Measurements from ENCODE around the gene RNF114. TPM values are rescaled to one million over a fixed set of nuclear protein-coding genes. Genes with fewer than 3 reads are reported as not detected.
A peak's percentile ranks its signal among the peaks of the same experiment; 100 is the strongest.

RNF114 gene
- total RNA-seq, 5 donors from 2014 or later (not counting 1 experiment from before 2014, with no cell fraction given), result 83.5 to 109 (median 95.7) TPM

GRCh38 chr20:49983848-49984408 is 47.7 kb downstream of the RNF114 start:
- 99% methylated on average over 18 of the region's 18 CpGs for WGBS (ENCODE audit: insufficient coverage)
- H3K4me3 ChIP-seq (ENCODE audit: control insufficient read depth in 1 of 2, extremely low read depth in 1 of 2, low read length in 1 of 2), result no peak overlapping the region
- no peaks in the 10 kb centered on the region for H3K36me3 ChIP-seq (ENCODE audit: control insufficient read depth in 2 of 2, extremely low read depth in 1 of 2, insufficient read depth in 1 of 2, low read length in 1 of 2)
- peak overlapping the region in 2 of 3 donors; percentile 37 to 73 for H3K4me3 Mint-ChIP-seq
- peaks cover under 1 to 25% of the 10 kb centered on the region in 2 experiments for H3K4me1 ChIP-seq (ENCODE audit: control insufficient read depth in 1 of 2, extremely low read depth in 1 of 2, insufficient read depth in 2 of 2, low read length in 2 of 2)
- ATAC-seq (replicated peaks in 1 of 4), result no peak
- H3K4me1 Mint-ChIP-seq, result peaks cover 29 to 32% (median 31%) of the 10 kb centered on the region in 3 donors
- peaks cover 0 to 37% of the 10 kb centered on the region in 2 experiments for H3K27me3 ChIP-seq (replicated peaks in 1 of 2; ENCODE audit: control insufficient read depth in 2 of 2, extremely low read depth in 1 of 2, insufficient read depth in 2 of 2, low read length in 1 of 2)
- H3K27ac ChIP-seq (ENCODE audit: low read length), result no peak overlapping the region
- no peak for DNase-seq
- no peaks in the 10 kb centered on the region for H3K9me3 Mint-ChIP-seq
- H3K9me3 ChIP-seq, result no peaks in the 10 kb centered on the region
- CTCF ChIA-PET, result no interaction called here
- POLR2A ChIA-PET, result interaction anchor here in 1 of 2 donors (1.0 kb wide), 1 partner anchor 132 kb away, joined by 5 read pairs; no protein-coding TSS in a partner anchor
- peak overlapping the region in 1 of 2 donors; percentile 28 for H3K27ac Mint-ChIP-seq
- peaks cover 0 to 3% of the 10 kb centered on the region in 2 donors for H3K27me3 Mint-ChIP-seq
- no peaks in the 10 kb centered on the region for H3K36me3 Mint-ChIP-seq

- H3K27ac Mint-ChIP-seq, result no peak overlapping the region
These were observed 48.4 kb downstream of the RNF114 start for GRCh38 chr20:49984426-49985153.

GRCh38 chr20:49985157-49985556 is 49.0 kb downstream of the RNF114 start:
- no peaks in the 10 kb centered on the region for H3K9me3 Mint-ChIP-seq
- peaks cover 0 to 3% of the 10 kb centered on the region in 2 donors for H3K27me3 Mint-ChIP-seq
- no peak for ATAC-seq (replicated peaks in 1 of 4)
- Histone ChIP-seq H3K4me1 (ENCODE audit: control insufficient read depth in 1 of 2, extremely low read depth in 1 of 2, insufficient read depth in 2 of 2, low read length in 2 of 2) (peaks cover 0 to 21% of the 10 kb centered on the region in 2 experiments), H3K27me3 (replicated peaks in 1 of 2; ENCODE audit: control insufficient read depth in 2 of 2, extremely low read depth in 1 of 2, insufficient read depth in 2 of 2, low read length in 1 of 2) (peaks cover 0 to 38% of the 10 kb centered on the region in 2 experiments), H3K9me3 (no peaks in the 10 kb centered on the region), H3K27ac (ENCODE audit: low read length) (no peak overlapping the region), H3K36me3 (ENCODE audit: control insufficient read depth in 2 of 2, extremely low read depth in 1 of 2, insufficient read depth in 1 of 2, low read length in 1 of 2) (no peaks in the 10 kb centered on the region), H3K4me3 (ENCODE audit: control insufficient read depth in 1 of 2, extremely low read depth in 1 of 2, low read length in 1 of 2) (no peak overlapping the region)
- no peaks in the 10 kb centered on the region for H3K36me3 Mint-ChIP-seq
- H3K4me3 Mint-ChIP-seq, result no peak overlapping the region
- H3K4me1 Mint-ChIP-seq, result peaks cover 20 to 23% (median 20%) of the 10 kb centered on the region in 3 donors
- no peak for DNase-seq
- no peak overlapping the region for H3K27ac Mint-ChIP-seq
- ChIA-PET CTCF (interaction anchor here in 1 of 2 donors (1.5 kb wide), 1 partner anchor 86 kb away, joined by 4 read pairs; no protein-coding TSS in a partner anchor), POLR2A (no interaction called here)
- WGBS (ENCODE audit: insufficient coverage), result 100% methylated on average over 2 of the region's 6 CpGs

More at GRCh38 chr20:49984426-49985153, 48.4 kb downstream of the RNF114 start:
- DNase-seq (no peak), ATAC-seq (replicated peaks in 1 of 4) (no peak)
- Mint-ChIP-seq H3K27me3 (peaks cover 0 to 3% of the 10 kb centered on the region in 2 donors), H3K9me3 (no peaks in the 10 kb centered on the region), H3K4me3 (peak overlapping the region in 1 of 3 donors; percentile 73), H3K36me3 (no peaks in the 10 kb centered on the region), H3K4me1 (peaks cover 25 to 29% (median 26%) of the 10 kb centered on the region in 3 donors)
- POLR2A ChIA-PET, result no interaction called here
- Histone ChIP-seq H3K4me3 (ENCODE audit: control insufficient read depth in 1 of 2, extremely low read depth in 1 of 2, low read length in 1 of 2) (no peak overlapping the region), H3K36me3 (ENCODE audit: control insufficient read depth in 2 of 2, extremely low read depth in 1 of 2, insufficient read depth in 1 of 2, low read length in 1 of 2) (no peaks in the 10 kb centered on the region), H3K27me3 (replicated peaks in 1 of 2; ENCODE audit: control insufficient read depth in 2 of 2, extremely low read depth in 1 of 2, insufficient read depth in 2 of 2, low read length in 1 of 2) (peaks cover 0 to 38% of the 10 kb centered on the region in 2 experiments), H3K27ac (ENCODE audit: low read length) (no peak overlapping the region), H3K9me3 (no peaks in the 10 kb centered on the region), H3K4me1 (ENCODE audit: control insufficient read depth in 1 of 2, extremely low read depth in 1 of 2, insufficient read depth in 2 of 2, low read length in 2 of 2) (peaks cover 0 to 21% of the 10 kb centered on the region in 2 experiments)
- CTCF ChIA-PET, result no interaction called here
- WGBS (ENCODE audit: insufficient coverage), result 79% methylated on average over 3 of the region's 13 CpGs

GRCh38 chr20:49985617-49986016 is 49.4 kb downstream of the RNF114 start:
- no peak for DNase-seq
- no peak overlapping the region for H3K27ac Mint-ChIP-seq
- ChIA-PET POLR2A (no interaction called here), CTCF (interaction anchor here in 1 of 2 donors (1.5 kb wide), 1 partner anchor 86 kb away, joined by 4 read pairs; no protein-coding TSS in a partner anchor)
- 90% methylated on average over 10 of the region's 13 CpGs for WGBS (ENCODE audit: insufficient coverage)
- peaks cover 0 to 21% of the 10 kb centered on the region in 2 experiments for H3K4me1 ChIP-seq (ENCODE audit: control insufficient read depth in 1 of 2, extremely low read depth in 1 of 2, insufficient read depth in 2 of 2, low read length in 2 of 2)
- H3K27ac ChIP-seq (ENCODE audit: low read length), result no peak overlapping the region
- H3K4me3 Mint-ChIP-seq, result no peak overlapping the region
- H3K9me3 Mint-ChIP-seq, result no peaks in the 10 kb centered on the region
- H3K36me3 ChIP-seq (ENCODE audit: control insufficient read depth in 2 of 2, extremely low read depth in 1 of 2, insufficient read depth in 1 of 2, low read length in 1 of 2), result no peaks in the 10 kb centered on the region
- no peaks in the 10 kb centered on the region for H3K36me3 Mint-ChIP-seq
- H3K27me3 ChIP-seq (replicated peaks in 1 of 2; ENCODE audit: control insufficient read depth in 2 of 2, extremely low read depth in 1 of 2, insufficient read depth in 2 of 2, low read length in 1 of 2), result peaks cover 0 to 38% of the 10 kb centered on the region in 2 experiments
- no peak overlapping the region for H3K4me3 ChIP-seq (ENCODE audit: control insufficient read depth in 1 of 2, extremely low read depth in 1 of 2, low read length in 1 of 2)
- H3K9me3 ChIP-seq, result no peaks in the 10 kb centered on the region
- H3K4me1 Mint-ChIP-seq, result peaks cover 16 to 20% (median 17%) of the 10 kb centered on the region in 3 donors
- no peak for ATAC-seq (replicated peaks in 1 of 4)
- peaks cover 0 to 3% of the 10 kb centered on the region in 2 donors for H3K27me3 Mint-ChIP-seq

- CTCF ChIA-PET, result interaction anchor here in 1 of 2 donors (1.5 kb wide), 1 partner anchor 86 kb away, joined by 4 read pairs; no protein-coding TSS in a partner anchor
- Histone ChIP-seq H3K27me3 (replicated peaks in 1 of 2; ENCODE audit: control insufficient read depth in 2 of 2, extremely low read depth in 1 of 2, insufficient read depth in 2 of 2, low read length in 1 of 2) (peaks cover 0 to 42% of the 10 kb centered on the region in 2 experiments), H3K4me1 (ENCODE audit: control insufficient read depth in 1 of 2, extremely low read depth in 1 of 2, insufficient read depth in 2 of 2, low read length in 2 of 2) (peaks cover 0 to 21% of the 10 kb centered on the region in 2 experiments), H3K27ac (ENCODE audit: low read length) (no peak overlapping the region), H3K9me3 (no peaks in the 10 kb centered on the region), H3K36me3 (ENCODE audit: control insufficient read depth in 2 of 2, extremely low read depth in 1 of 2, insufficient read depth in 1 of 2, low read length in 1 of 2) (no peaks in the 10 kb centered on the region), H3K4me3 (ENCODE audit: control insufficient read depth in 1 of 2, extremely low read depth in 1 of 2, low read length in 1 of 2) (no peak overlapping the region)
- no peak for ATAC-seq (replicated peaks in 1 of 4)
- POLR2A ChIA-PET, result no interaction called here
- Mint-ChIP-seq H3K36me3 (no peaks in the 10 kb centered on the region), H3K4me3 (no peak overlapping the region), H3K9me3 (no peaks in the 10 kb centered on the region), H3K27me3 (peaks cover 0 to 3% of the 10 kb centered on the region in 2 donors), H3K4me1 (peaks cover 13 to 18% (median 15%) of the 10 kb centered on the region in 3 donors), H3K27ac (no peak overlapping the region)
- no peak for DNase-seq
- WGBS (ENCODE audit: insufficient coverage), result 80% methylated on average over 2 of the region's 4 CpGs
These were observed 49.9 kb downstream of the RNF114 start for GRCh38 chr20:49986049-49986448.
